H1 (cell line): ENCODE data around the gene NR2F1-AS1. TPM values are rescaled to one million over a fixed set of nuclear protein-coding genes. Genes with fewer than 3 reads are reported as not detected.
A peak's percentile ranks its signal among the peaks of the same experiment; 100 is the strongest.

Source experiments
- CTCF ChIA-PET: fragments of 300-600 bp; sonication (Branson Sonifier 250); formaldehyde crosslinking; loops from one replicate; lab custom pipeline; 2021; ENCODE audit not compliant: partially characterized antibody; lab: Charles Lee
- POLR2A ChIA-PET: fragments of 300-600 bp; sonication (Branson Sonifier 250); formaldehyde crosslinking; loops from one replicate; lab custom pipeline; 2021; ENCODE audit warnings: inconsistent platforms; ENCODE audit not compliant: partially characterized antibody; lab: Charles Lee
- DNase-seq, 2 experiments: peaks; one replicate each; pipeline versions ENCODE4 v3.0.0 to v3.0.0-alpha.2; 2010 to 2022; ENCODE audit warnings: low spot score in 2 of 2, low read depth in 1 of 2, mixed read lengths in 1 of 2
- FAIRE-seq: peaks from 2 replicates; lab custom pipeline; 2011; peaks lifted over from hg19 to GRCh38; lab: Jason Lieb, UNC
- H2AFZ ChIP-seq: 2 replicates; pipeline ENCODE4 v1.8.1; 2012; ENCODE audit warnings: low read length, inconsistent platforms
- H2AK5ac ChIP-seq: 2 replicates; pipeline ENCODE4 v1.6.1; 2013; ENCODE audit warnings: low read depth, low read length
- H2BK120ac ChIP-seq: replicated peaks from 2 replicates; pipeline ENCODE3; 2013; ENCODE audit warnings: low read depth, low read length, inconsistent platforms
- H2BK12ac ChIP-seq: 2 replicates; pipeline ENCODE4 v1.6.1; 2013; ENCODE audit warnings: low read depth, low read length
- H2BK15ac ChIP-seq: 2 replicates; pipeline ENCODE4 v1.6.1; 2013; ENCODE audit warnings: low read length
- H2BK20ac ChIP-seq: 2 replicates; pipeline ENCODE4 v1.6.1; 2013; ENCODE audit warnings: low read length
- H2BK5ac ChIP-seq: 2 replicates; pipeline ENCODE4 v1.6.1; 2013; ENCODE audit warnings: low read depth, low read length
- H3K14ac ChIP-seq: 2 replicates; pipeline ENCODE4 v1.6.1; 2013; ENCODE audit warnings: inconsistent platforms; ENCODE audit not compliant: insufficient read length
- H3K18ac ChIP-seq: 2 replicates; pipeline ENCODE4 v1.6.1; 2013; ENCODE audit warnings: low read length; ENCODE audit errors: extremely low read depth
- H3K23ac ChIP-seq: 2 replicates; pipeline ENCODE4 v1.6.1; 2013; ENCODE audit warnings: inconsistent platforms; ENCODE audit not compliant: insufficient read length
- H3K23me2 ChIP-seq: 2 replicates; pipeline ENCODE4 v1.6.1; 2013; ENCODE audit warnings: low read depth, low read length
- H3K27ac ChIP-seq: 2 replicates; pipeline ENCODE4 v1.6.1; 2011; ENCODE audit warnings: low read depth, low read length, inconsistent platforms
- H3K27me3 ChIP-seq, 4 experiments: replicated peaks in 1 of 4; 1 replicate in 1 of 4; 2 replicates in 3 of 4; pipeline versions ENCODE4 v1.6.1 to v1.8.1; 2011 to 2013; ENCODE audit warnings: low read length in 3 of 4, mild to moderate bottlenecking in 3 of 4, inconsistent platforms in 2 of 4, mixed read lengths in 2 of 4, moderate library complexity in 1 of 4; ENCODE audit not compliant: control insufficient read depth in 3 of 4, insufficient read depth in 3 of 4; ENCODE audit errors: extremely low read depth in 1 of 4
- H3K36me3 ChIP-seq, 4 experiments: 2 replicates each; pipeline versions ENCODE4 v1.6.1 to v1.8.1; 2011 to 2013; ENCODE audit warnings: mild to moderate bottlenecking in 4 of 4, low read length in 3 of 4, moderate library complexity in 2 of 4, control low read depth in 1 of 4, inconsistent platforms in 1 of 4; ENCODE audit not compliant: insufficient read depth in 4 of 4, control insufficient read depth in 2 of 4
- H3K4ac ChIP-seq: replicated peaks from 2 replicates; pipeline ENCODE3; 2013; ENCODE audit warnings: low read length, low read depth, mixed read lengths, inconsistent platforms; ENCODE audit not compliant: insufficient read length
- H3K4me1 ChIP-seq, 4 experiments: replicated peaks in 1 of 4; 1 replicate in 1 of 4; 2 replicates in 3 of 4; pipeline versions ENCODE4 v1.6.1 to v1.8.1; 2011 to 2013; ENCODE audit warnings: low read length in 3 of 4, inconsistent platforms in 2 of 4, mixed read lengths in 1 of 4; ENCODE audit not compliant: insufficient read depth in 4 of 4, control insufficient read depth in 3 of 4
- H3K4me2 ChIP-seq, 2 experiments: 2 replicates each; pipeline versions ENCODE4 v1.6.1 to v1.8.1; 2011 to 2013; ENCODE audit warnings: low read depth in 2 of 2, low read length in 2 of 2, control low read depth in 1 of 2, inconsistent platforms in 1 of 2, mild to moderate bottlenecking in 1 of 2; ENCODE audit not compliant: insufficient read depth in 1 of 2
- H3K4me3 ChIP-seq, 4 experiments: fragments of 200-600, 300-600 bp in 1 of 4; sonication (generic), shearing (Covaris generic), sonication (Bioruptor Twin) in 1 of 4; 2 replicates each; pipeline versions ENCODE4 v1.5.1 to v1.8.1; 2011 to 2016; ENCODE audit warnings: low read length in 4 of 4, low read depth in 3 of 4, control low read depth in 2 of 4, inconsistent platforms in 2 of 4, mild to moderate bottlenecking in 2 of 4, mixed read lengths in 1 of 4, moderate library complexity in 1 of 4; ENCODE audit not compliant: insufficient read depth in 2 of 4; ENCODE audit errors: extremely low read depth in 1 of 4
- H3K56ac ChIP-seq: replicated peaks from 2 replicates; pipeline ENCODE3; 2013; ENCODE audit warnings: low read depth, mild to moderate bottlenecking, mixed read lengths, low read length, inconsistent platforms; ENCODE audit not compliant: insufficient read length
- H3K79me1 ChIP-seq: 2 replicates; pipeline ENCODE4 v1.6.1; 2013; ENCODE audit warnings: low read depth, low read length, control low read depth
- H3K79me2 ChIP-seq, 2 experiments: 2 replicates each; pipeline versions ENCODE4 v1.6.1 to v1.8.1; 2012 to 2013; ENCODE audit warnings: low read length in 2 of 2, mild to moderate bottlenecking in 2 of 2, inconsistent platforms in 1 of 2; ENCODE audit not compliant: insufficient read depth in 2 of 2, control insufficient read depth in 1 of 2
- H3K9ac ChIP-seq, 4 experiments: replicated peaks in 1 of 4; 1 replicate in 1 of 4; 2 replicates in 3 of 4; pipeline versions ENCODE4 v1.6.1 to v1.8.1; 2011 to 2013; ENCODE audit warnings: low read depth in 3 of 4, low read length in 3 of 4, control low read depth in 2 of 4, mild to moderate bottlenecking in 2 of 4, moderate library complexity in 2 of 4, inconsistent platforms in 1 of 4; ENCODE audit errors: extremely low read depth in 1 of 4
- H3K9me3 ChIP-seq, 2 experiments: 2 replicates each; pipeline versions ENCODE4 v1.6.1 to v1.8.1; 2012 to 2013; ENCODE audit warnings: mild to moderate bottlenecking in 2 of 2, moderate library complexity in 2 of 2, control low read depth in 1 of 2, inconsistent platforms in 1 of 2, low read depth in 1 of 2, low read length in 1 of 2, mixed read lengths in 1 of 2; ENCODE audit not compliant: insufficient read depth in 2 of 2
- H4K20me1 ChIP-seq, 2 experiments: replicated peaks in 1 of 2; 2 replicates each; pipeline versions ENCODE3 to v1.8.1; 2011 to 2013; ENCODE audit warnings: inconsistent platforms in 2 of 2, low read length in 2 of 2, mild to moderate bottlenecking in 1 of 2; ENCODE audit not compliant: insufficient read depth in 2 of 2, control insufficient read depth in 1 of 2
- H4K5ac ChIP-seq: 2 replicates; pipeline ENCODE4 v1.6.1; 2013; ENCODE audit warnings: low read length, low read depth, mixed read lengths, inconsistent platforms; ENCODE audit not compliant: insufficient read length
- H4K8ac ChIP-seq: 2 replicates; pipeline ENCODE4 v1.8.0; 2013; ENCODE audit warnings: mild to moderate bottlenecking, moderate library complexity, low read length, inconsistent platforms; ENCODE audit not compliant: insufficient read depth; ENCODE audit errors: extremely low read depth
- H4K91ac ChIP-seq: replicated peaks from 2 replicates; pipeline ENCODE3; 2013; ENCODE audit warnings: low read length, mixed read lengths, inconsistent platforms; ENCODE audit not compliant: insufficient read length
- ASH2L ChIP-seq: fragments of 200-600, 300-600 bp; sonication (generic); IDR thresholded peaks from one replicate; pipeline ENCODE4 v1.7.1; 2017; ENCODE audit warnings: low read length
- BACH1 ChIP-seq: IDR thresholded peaks from 2 replicates; pipeline ENCODE4 v1.6.1; 2012; ENCODE audit warnings: low read length, improper control_type of control experiment
- RXRA ChIP-seq: IDR thresholded peaks from 2 replicates; pipeline ENCODE4 v1.6.1; 2011; ENCODE audit warnings: low read depth, mild to moderate bottlenecking, low read length, moderate library complexity; ENCODE audit not compliant: insufficient read depth
- SP1 ChIP-seq: IDR thresholded peaks from 2 replicates; pipeline ENCODE4 v1.6.1; 2011; ENCODE audit warnings: low read depth, low read length
- YY1 ChIP-seq: IDR thresholded peaks from 2 replicates; pipeline ENCODE4 v1.6.1; 2011; ENCODE audit warnings: low read depth, mild to moderate bottlenecking, low read length
- WGBS, 2 experiments: shearing (Covaris generic) in 1 of 2; methylation state at CpG; one replicate each; pipeline versions ENCODE4 v1.1.6 to v1.1.7; 2013 to 2015; ENCODE audit warnings: low lambda C conversion rate in 2 of 2, mixed read lengths in 2 of 2, inconsistent platforms in 1 of 2, low coverage in 1 of 2, missing lambda C conversion rate in 1 of 2; ENCODE audit not compliant: insufficient replicate concordance in 2 of 2, insufficient coverage in 1 of 2, insufficient read length in 1 of 2; ENCODE audit errors: extremely low coverage in 1 of 2, missing lambda C conversion rate in 1 of 2; 5-methylcytosine and 5-hydroxymethylcytosine counted together
- polyA plus RNA-seq, 7 experiments: library from polyadenylated mRNA; depleted of rRNA in 3 of 7; stranded (reverse) in 5 of 7; unstranded in 2 of 7; fragments of >200 nt in 5 of 7; fragments of 200-250 nt in 2 of 7; gene quantifications; 1 replicate in 5 of 7; 2 replicates in 1 of 7; 4 replicates in 1 of 7; pipeline versions ENCODE4 v1.2.1 to v1.2.3, GENCODE V29; 2011 to 2013; ENCODE audit warnings: missing spikeins in 2 of 7, mixed read lengths in 2 of 7
- total RNA-seq: library from RNA; stranded (reverse); fragmentation: NEBNext Ultra II Directional; extraction: Animal tissue kit (Norgen Biotek cat#: 25700); gene quantifications from 2 replicates; pipeline ENCODE4 v1.2.1, GENCODE V29; 2021
- TF ChIP-seq, protein P1 (sequence below): IDR thresholded peaks from 2 replicates; pipeline ENCODE4 v1.6.1; 2012; ENCODE audit warnings: low read length, inconsistent platforms
- TF ChIP-seq, protein P2 (sequence below): IDR thresholded peaks from 2 replicates; pipeline ENCODE4 v1.6.1; 2011; ENCODE audit warnings: low read depth, mild to moderate bottlenecking, low read length; ENCODE audit not compliant: insufficient read depth

Gene NR2F1-AS1
- total and polyA plus RNA-seq, 2 of the 8 experiments (the other 6 are each of a cell fraction or from before 2014, with no cell fraction given), result 1.6 to 5.6 TPM

- Histone ChIP-seq H3K4me3 (peak overlapping the region in 1 of 4 experiments; percentile 38; a peak in 3 of 8 replicates), H3K79me2 (no peaks in the 10 kb centered on the region), H2BK120ac (peak overlapping the region; percentile 2), H2BK20ac (0 out of 2 replicates have a peak overlapping the region, but pooled peaks have one; percentile 66), H3K27ac (no peak overlapping the region), H3K79me1 (no peaks in the 10 kb centered on the region), H3K4me2 (peak overlapping the region; percentile 22 to 49; a peak in 3 of 4 replicates), H4K5ac (no peak overlapping the region), H2AFZ (peak overlapping the region; percentile 26; the same call in 1 of the 2 replicates), H2BK15ac (no peak overlapping the region), H3K56ac (peak overlapping the region; percentile 16), H2BK5ac (peak overlapping the region; percentile 5; the same call in 1 of the 2 replicates), H3K9ac (no peak overlapping the region; a peak in 1 of 7 replicates), H3K14ac (no peak overlapping the region), H3K18ac (peak overlapping the region; percentile 26), H3K9me3 (no peaks in the 10 kb centered on the region), H3K36me3 (no peaks in the 10 kb centered on the region), H2BK12ac (peak overlapping the region; percentile 2; the same call in 1 of the 2 replicates), H3K27me3 (no peaks in the 10 kb centered on the region), H4K91ac (peak overlapping the region; percentile 1), H4K20me1 (no peaks in the 10 kb centered on the region), H2AK5ac (no peak overlapping the region), H3K23ac (no peak overlapping the region), H4K8ac (no peak overlapping the region), H3K23me2 (no peaks in the 10 kb centered on the region), H3K4me1 (peaks cover 8 to 26% (median 17%) of the 10 kb centered on the region in 4 experiments; a peak in 6 of 7 replicates), H3K4ac (peak overlapping the region; percentile 63)
- TF ChIP-seq ASH2L, result peak; percentile 57
- TF ChIP-seq RXRA, result no peak
- TF ChIP-seq YY1, result 0 out of 2 replicates have a peak, but pooled peaks have one; percentile 21
- TF ChIP-seq SP1, result no peak
- TF ChIP-seq, protein P1, sequence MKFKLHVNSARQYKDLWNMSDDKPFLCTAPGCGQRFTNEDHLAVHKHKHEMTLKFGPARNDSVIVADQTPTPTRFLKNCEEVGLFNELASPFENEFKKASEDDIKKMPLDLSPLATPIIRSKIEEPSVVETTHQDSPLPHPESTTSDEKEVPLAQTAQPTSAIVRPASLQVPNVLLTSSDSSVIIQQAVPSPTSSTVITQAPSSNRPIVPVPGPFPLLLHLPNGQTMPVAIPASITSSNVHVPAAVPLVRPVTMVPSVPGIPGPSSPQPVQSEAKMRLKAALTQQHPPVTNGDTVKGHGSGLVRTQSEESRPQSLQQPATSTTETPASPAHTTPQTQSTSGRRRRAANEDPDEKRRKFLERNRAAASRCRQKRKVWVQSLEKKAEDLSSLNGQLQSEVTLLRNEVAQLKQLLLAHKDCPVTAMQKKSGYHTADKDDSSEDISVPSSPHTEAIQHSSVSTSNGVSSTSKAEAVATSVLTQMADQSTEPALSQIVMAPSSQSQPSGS, result 0 out of 2 replicates have a peak, but pooled peaks have one; percentile 7
- no peak for TF ChIP-seq BACH1
- TF ChIP-seq, protein P2, sequence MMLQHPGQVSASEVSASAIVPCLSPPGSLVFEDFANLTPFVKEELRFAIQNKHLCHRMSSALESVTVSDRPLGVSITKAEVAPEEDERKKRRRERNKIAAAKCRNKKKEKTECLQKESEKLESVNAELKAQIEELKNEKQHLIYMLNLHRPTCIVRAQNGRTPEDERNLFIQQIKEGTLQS, result no peak
- WGBS, 2 experiments, result 51% methylated on average over 9 of the region's 9 CpGs; no CpG with 5 or more reads in 1 of the 2 experiments
- peak; percentile 71 for FAIRE-seq
- ChIA-PET CTCF (interaction anchor here (0.6 to 2.2 kb wide), 6 partner anchors 9 to 1024 kb away, joined by 3 to 10 read pairs (median 3); no protein-coding TSS in a partner anchor), POLR2A (no interaction called here)
- no peak for DNase-seq
Observed at GRCh38 chr5:93421987-93422401, 159.0 kb downstream of the NR2F1-AS1 start.
